Measurements from ENCODE around the gene ARHGAP26.
A peak's percentile ranks its signal among the peaks of the same experiment; 100 is the strongest.

The ARHGAP26 gene

DNA sequence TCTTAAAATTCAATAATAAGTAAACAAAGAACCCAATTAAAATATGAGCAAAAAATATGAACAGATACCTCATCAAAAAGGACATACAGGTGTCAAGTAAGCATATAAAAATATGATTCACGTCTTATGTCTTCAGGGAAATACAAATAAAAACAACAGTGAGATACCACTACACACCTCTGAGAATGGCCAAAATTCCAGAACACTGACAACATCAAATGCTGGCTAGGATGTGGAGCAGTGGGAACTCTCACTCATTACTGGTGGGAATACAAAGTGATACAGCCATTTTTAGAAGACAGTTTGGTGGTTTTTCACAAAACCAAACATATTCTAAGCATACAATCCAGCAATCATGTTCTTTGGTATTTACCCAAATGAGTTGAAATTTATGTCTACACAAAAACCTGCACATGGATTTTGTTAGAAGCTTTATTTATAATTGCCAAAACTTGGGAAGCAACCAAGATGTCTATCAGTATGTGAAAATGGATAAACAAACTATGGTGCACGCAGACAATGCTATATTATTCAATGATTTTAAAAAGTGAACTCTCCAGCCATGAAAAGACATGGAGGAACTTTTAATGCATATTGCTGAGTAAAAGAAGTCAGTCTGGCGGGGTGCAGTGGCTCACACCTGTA is 381.0 kb downstream of the ARHGAP26 start:
- DNase-seq, result no peak

DNA sequence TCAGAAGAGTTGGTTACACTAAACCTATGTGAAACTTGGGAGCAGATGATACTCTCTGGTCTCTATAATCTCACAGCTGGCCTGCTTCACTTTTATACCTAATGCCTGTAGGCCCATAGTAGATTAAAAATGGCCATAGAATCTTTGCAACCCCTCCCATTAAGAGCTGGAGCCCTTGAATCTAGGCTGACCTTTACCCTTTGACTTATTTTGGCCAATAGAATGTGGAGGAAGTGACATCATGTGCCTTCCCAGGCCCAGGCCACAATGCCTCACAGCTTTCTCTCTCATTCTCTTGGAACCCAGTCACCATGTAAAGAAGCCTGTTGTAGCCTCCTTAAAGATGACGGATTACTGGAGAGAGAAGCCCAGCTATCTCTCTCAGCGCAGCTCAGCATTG is 382.3 kb downstream of the ARHGAP26 start:
- no peak for DNase-seq

DNA sequence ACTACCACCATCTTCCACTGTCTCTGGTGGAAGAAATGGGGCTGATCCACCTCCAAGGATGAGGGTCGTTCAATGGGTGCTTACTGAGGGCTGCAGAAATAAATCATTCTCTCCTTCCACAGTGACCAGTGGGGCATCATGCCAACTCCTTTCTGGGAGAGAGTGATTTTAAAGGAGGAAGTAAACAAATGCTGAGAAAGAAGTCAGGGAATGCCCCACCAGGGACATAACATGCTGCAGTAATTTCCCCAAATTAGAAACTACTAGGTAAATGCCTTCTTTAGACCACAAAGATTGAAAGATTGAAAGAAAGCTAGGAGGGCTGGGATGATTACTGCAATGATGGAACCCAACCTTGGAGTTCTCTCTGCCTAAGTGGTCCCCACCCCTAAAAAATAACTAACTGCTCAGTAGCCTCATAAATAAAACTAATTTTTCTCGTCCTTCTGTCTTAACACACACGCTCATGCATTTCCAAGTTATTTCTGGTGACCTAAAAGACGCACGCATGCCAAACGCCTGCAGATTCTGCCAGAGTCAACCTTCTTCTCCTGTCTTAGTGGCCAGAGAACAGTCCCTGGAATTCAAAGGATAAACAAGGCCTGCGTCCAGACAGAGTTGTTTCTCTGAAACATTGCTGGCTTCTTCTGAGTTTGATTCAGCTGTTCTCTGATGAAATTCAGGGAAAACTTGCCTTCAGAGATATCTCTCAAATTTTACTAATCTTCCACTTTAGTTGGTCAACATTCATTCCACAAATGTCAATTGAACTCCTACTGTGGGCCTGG is 383.3 kb downstream of the ARHGAP26 start:
- peak; percentile 76 to 81 (median 76) for DNase-seq

DNA sequence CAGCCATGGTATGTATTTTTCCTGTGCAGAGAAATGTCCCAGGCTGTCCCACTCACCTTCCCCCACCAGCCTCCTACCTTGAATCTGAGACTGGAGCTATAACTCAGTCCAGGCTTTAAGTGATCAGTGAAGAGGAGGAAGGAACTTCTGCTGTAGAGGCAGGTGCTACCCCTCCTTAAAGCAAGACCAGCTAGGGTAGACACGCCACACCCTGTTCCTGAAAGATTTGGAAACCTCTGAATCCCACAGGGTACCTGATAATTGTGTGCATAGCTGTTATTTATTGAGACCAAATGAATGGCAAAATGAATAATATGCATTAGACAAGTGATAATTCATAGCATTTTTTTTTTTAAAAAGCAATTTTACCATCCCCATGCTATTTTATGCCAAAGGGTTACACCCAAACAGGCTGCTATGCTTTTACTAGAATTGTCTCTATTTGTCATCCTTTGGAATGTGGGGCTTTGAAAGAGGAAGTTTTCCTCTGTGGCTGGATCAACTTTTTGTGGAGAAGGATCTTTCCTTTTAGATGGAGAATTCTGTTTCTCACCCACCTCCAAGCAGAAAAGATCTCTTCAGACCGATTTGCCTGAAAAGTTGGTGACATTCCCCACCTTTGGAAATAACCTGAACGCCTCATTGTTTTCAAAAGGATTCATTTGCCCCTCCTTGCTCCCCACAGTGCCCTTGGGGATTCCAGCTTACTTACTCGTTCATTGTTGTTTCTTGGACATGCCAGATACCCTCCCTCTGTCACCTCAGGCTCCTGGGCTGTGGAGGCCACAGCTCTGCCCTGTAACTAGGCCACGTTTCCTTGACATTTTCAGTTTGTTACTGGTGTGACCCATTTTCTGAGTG is 384.6 kb downstream of the ARHGAP26 start:
- no peak for DNase-seq

DNA sequence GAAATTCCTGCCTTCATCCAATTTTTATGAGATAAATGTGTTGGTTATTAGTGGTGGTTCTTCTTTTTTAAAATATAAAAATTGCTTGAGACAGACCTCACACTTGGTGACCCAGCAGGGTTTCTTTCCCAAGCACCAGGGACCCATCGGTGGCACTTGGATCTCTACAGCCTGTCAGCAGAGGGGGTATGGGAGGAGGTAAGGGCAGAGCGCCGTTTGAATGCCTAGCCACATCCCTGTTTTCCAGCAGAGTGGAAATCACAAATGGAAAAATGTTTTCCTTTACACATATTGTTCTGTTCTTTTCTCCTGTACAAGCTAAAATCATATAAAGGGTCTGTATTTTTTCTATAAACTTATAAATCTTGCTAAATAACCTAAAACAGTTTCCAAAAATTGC is 385.3 kb downstream of the ARHGAP26 start:
- DNase-seq, result no peak

DNA sequence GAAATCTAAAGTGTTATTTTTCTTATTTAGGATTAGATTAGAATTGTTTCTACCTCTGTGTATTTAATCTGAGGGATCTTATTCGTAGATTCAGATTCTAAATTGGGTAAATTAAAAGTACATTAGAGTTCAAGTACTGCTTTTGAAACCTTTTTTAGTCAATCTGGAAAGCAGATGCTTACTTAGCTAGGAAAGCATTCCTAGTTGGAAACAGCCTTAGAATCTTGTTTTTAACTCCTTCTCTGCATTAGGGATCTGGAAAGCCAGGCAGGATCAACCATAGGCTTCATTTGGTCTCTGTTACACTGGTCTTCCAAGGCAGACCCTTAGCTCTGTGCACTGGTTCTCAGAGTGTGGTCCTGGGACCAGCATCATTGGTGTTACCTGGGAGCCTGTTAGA is 385.9 kb downstream of the ARHGAP26 start:
- DNase-seq, result no peak

DNA sequence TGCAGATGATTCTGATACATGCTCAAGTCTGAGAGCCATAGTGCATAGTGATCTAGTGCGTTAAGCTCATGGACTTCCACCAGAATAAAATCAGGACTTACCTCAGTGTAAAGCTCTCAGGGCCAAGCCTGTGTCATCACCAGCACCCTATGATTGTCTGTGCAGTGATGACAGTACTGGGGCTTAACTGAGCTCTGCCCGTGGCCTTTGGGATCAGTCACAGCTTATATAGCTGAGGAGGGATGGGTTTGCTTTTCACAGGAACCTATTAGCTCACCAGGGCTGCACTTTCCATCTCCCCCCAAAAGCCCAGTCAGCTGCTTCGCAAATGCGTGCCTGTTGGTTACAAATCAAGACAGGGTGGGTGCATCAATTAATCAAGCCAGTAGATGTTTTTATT is 386.4 kb downstream of the ARHGAP26 start:
- no peak for DNase-seq

DNA sequence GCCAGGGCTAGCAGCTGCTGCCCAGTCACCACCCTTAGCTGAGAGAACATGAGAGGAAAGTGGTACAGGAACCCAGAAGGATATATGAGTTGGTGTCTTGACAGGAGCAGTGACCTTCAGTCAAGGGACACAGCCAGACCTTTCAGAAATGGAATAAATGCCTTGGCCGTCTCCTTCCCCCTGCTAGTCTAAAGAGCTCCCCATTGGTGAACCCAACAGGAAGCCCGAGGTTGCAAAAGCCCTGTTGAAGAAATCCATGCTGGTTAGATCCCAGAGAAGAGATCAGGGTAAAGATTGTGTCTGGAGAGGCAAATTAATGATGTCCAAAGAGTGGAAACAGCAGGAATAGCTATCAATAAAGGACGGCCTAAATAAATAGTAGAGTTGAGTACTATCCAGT is 388.9 kb downstream of the ARHGAP26 start:
- peak in 1 of 3 donors; percentile 37 for DNase-seq

DNA sequence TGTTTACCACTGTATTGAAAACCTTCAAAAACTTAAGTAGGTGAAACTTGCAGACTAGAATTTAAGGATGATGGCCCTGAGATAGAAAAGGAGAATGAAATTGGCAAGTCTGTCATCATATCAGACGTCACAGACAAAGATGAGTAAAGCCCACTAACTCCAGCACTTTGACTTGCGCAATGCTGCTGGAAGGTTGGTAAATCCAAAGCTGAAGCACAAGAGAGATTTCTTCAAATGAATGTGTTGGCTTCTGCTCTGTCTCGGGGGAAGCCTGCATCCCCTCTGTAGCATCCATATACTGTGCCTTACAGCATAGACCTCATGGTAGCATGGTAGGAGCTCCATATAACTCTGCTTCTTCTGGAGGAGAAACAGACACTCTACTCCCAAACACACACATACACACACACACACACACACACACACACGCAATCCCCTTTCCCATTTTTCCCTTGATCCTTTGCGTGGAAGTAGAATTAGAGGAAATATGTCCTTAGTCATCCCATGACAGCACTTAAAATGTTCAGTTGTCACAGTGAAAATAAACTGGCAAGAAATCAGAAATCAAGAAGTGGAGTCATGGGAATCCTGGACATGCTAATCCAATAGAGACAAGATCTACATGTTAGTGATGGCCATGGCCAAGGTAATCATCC is 391.8 kb downstream of the ARHGAP26 start:
- DNase-seq, result peak; percentile 92 to 98 (median 98)

DNA sequence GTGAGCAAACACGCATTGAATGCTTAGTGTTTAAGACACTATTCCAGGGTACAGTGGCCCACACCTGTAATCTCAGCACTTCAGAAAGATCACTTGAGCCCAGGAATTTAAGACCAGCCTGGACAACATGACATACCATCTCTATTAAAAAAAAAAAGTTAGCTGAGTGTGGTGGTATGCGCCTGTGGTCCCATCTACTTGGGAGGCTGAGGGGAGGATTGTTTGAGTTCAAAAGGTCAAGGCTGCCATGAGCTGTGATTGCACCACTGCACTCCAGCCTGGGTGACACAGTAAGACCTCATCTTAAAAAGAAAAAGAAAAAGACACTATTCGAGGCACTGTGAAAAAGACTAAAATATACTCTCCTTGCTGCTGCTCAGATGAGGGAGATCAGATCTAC is 392.6 kb downstream of the ARHGAP26 start:
- DNase-seq, result no peak

DNA sequence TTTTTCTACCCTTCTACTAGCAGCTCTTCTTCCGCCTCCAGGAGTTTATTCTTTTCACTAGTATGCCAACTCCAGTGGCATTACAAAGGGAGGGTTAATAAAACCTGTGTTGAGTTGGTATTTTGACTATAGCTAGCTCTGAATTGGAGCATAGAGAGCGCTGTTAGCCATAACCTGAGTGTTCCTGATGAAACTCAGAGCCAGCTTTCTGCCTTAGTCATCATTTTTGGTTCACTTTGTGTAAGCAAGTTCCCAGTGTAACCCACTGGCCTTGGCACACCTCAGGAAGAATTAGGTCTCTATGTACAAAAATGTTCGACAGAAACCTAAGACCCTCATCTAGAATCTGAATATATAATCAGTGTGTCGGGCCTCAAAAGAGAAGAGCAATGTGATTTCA is 394.4 kb downstream of the ARHGAP26 start:
- DNase-seq, result no peak

DNA sequence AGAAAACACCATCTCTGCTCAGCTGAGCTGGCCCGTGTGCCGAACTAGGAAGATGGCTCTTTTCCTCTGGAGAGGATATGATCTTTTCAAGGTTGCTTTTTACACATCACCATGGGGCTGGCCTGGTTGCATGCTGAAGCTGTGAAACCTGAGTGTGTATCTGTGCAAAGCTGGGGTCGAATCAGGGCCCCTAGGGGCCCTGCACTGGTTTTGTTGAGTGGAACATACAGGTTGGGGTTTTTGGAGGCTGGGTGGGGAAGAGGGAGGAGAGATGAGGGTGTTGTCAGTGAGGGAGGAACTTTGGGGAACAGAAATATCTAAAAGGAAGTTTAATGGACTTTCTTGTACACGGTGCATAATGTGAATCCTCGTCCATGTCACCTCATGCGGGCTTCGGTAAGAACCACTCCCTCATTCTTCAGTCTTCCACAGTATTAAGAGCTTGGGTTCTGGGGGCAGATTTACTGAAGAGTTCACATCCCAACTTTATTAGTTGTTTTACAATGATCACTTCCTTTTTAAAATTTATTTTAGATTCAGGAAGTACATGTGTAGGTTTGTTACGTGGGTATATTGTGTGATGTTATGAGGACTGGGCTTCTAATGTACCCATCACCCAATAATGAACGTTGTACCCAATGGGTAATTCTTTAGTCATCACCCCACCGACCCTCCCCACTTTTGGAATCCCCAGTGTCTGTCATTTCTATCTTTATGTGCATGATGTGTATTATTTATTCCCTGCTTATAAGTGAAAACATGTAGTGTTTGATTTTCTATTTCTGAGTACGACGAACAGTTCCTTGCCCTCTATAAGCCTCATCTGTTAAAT is 395.1 kb downstream of the ARHGAP26 start:
- peak; percentile 64 to 84 (median 66) for DNase-seq

DNA sequence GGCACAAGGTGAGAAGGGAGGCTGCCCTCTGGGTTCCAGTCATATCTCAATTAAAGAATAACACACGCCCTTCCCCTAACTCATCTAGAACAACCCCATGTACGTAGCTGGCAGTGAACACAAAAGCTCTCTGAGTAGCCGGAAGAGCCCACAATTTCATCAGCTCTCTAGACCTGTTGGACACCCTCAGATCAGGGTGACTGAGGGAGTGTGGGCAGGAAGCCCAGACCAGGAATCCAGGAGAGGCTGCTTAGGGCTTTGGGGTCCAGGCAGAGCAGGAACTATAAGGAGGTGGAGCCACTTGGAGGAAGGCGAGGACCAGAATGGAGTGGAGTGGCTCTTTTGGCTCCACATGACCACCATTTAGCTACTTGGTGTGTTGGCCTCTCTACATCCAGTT is 395.9 kb downstream of the ARHGAP26 start:
- DNase-seq, result no peak

DNA sequence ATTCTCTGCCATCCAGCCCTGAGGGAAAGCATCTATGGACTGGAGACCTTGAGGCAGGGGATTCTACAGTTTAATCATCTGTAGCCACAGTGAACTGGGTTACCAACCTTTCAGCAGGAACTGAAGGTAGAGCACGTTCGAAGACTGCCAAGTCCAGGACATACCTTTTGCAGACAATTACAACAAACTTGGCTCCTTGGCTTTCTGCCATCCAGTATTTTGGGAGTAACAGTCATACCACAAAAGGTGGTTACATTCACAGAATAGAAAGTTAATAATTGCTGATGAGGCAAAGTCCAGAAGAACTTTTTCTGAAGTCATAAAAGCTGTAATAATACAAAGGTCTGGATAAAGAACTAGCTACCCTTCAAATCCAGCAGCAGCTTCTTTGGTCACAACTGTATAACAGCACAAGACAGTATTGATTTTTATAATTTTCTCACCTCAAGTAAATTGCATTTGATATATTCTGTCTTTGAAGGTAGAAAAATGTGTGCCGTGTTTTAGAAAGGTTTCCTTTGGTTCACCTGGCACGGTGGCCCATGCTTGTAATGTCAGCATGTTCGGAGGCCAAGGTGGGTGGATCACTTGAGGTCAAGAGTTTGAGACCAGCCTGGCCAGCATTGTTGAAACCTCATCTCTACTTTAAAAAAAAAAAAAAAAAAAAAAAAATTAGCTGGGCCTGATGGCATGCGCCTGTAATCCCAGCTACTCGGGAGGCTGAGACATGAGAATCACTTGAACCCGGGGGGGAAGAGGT is 396.7 kb downstream of the ARHGAP26 start:
- DNase-seq, result no peak

DNA sequence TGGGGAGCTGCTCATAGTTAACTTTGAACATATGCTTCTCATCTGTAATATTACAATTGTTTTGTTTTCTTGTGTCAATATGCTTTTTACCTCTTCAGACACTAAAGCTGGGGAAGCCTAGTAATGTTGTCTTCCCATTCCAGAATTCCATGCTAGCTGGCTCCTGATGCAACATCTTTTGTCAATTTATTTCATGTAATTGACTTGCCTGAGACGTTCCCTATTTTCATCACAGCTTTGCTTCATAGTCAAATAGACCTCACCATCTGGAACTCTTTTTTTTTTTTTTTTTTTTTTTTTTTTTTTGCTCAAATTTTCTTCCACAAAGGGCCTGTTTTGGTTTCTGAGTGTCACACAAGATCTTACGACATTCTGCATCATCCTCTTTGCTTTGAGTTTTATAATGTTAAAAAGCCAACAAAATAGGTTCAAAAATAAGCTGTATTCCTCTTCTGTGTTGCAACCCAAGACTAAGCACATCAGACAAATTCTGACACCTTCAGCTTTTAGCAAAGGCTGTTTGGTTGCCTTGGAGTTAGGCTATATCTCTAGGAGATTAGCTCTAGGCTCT is 398.1 kb downstream of the ARHGAP26 start:
- DNase-seq, result peak in 1 of 3 donors; percentile 37

DNA sequence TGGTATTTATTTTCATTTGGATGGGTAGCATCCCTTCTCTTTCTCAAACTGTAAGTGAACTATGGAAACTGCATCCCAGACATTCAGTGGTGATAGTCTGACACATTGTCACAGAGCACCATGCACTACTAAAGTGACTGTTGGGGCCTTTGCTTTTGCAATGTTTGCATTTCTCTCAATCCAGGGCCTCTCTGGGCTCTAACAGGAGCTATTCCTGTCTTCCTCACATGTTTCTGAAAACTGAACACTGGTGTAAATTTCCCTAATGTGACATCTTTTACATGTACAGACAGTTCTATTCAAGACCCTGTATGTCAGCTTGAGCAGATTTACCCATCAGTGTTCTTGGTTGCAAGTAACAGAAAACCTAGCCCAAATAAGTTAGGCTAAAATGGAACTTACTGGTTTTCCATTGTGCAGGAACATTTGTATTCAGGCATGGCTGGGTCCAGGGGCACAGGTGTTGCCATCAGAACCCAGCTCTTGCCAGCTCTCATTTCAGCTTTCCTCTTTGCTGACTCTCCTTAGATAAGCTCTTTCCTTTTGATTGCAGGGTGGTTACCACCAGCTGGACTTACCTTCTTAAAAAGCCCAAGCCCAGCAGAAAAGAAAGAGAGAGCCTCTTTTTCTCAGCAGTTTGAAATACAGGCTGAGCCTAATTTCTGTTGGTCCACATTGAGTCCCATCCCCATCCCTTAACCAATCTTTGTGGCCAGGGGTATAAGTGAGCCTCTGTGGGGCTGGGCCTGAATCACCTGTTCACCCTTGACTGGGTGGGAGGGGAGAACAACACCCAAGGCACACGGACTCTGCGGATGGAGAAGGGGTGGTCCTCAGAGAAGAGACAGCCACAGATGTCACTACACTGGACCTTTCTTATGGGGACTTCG is 399.0 kb downstream of the ARHGAP26 start:
- DNase-seq, result no peak

DNA sequence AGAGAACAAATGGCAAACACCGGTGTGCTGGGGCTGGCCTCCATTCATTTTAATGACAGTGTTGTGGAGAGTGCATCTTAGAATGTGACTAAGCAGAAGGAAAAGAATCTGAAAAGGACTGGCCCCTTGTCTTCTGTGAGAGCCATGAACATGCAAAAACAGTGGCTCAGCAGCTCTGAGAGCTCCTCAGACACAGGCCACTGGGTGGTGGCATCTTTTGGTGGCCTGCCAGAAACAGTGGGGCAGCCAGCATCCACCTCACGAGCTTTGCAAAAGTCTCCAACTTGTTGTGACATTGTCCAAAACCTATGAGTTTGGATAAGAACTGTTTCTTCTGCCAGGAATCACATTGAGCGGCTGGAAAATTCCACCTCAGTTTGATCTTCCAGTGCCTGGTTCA is 399.9 kb downstream of the ARHGAP26 start:
- no peak for DNase-seq

DNA sequence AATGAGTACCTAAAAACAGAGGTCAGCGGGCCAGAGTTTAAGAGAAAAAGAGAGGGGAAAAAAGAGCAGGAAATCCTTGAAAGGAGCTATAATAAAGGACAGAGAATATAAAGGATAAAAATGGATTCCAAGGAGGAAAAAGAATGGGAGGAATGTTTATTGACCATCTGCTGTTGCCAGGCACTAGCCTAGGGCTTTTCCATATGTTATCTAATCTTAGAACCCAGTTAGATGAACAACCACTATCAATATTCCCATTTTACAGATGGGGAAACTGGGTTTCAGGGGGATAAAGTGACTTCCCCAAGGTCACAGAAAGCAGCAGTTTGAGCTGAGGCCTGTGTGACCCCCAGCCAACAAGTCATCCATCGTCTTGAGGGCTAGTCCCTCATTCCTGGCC is 400.8 kb downstream of the ARHGAP26 start:
- DNase-seq, result no peak

DNA sequence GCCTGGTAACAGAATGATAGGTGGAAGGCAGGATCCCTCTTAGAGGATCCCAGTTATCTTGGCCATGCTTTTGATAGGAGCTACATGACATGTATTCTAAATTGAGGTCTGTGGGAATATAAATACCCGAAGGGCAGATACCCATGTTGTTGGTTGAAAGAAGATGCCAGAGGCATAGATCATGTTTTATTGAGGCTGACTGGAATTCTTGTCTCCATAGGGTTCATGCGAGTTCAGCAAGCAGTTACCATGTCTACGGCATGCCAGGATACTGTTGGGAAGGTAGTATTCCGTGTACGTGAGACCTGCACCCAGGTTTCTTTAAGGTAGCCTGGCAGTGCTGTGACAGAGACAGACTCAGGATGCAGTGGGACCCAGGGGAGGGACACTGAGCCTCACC is 402.6 kb downstream of the ARHGAP26 start:
- no peak for DNase-seq
